T-helper 2 cell treated with Interferon-gamma antibody and Interleukin-4, amounts not matched to agents 100 ng/mL and 5 ng/mL, for 36 hours (primary cell): Measurements from ENCODE around the gene NAPA. TPM values are rescaled to one million over a fixed set of nuclear protein-coding genes. Genes with fewer than 3 reads are reported as not detected.

Source experiments
- intact Hi-C: fragments of 100-400 bp; cut with micrococcal nuclease; formaldehyde crosslinking; loops from one replicate; pipeline ENCODE4 v1.15.1; 2023
- total RNA-seq: library from RNA; stranded (reverse); gene quantifications from 2 replicates; pipeline ENCODE4 v1.2.3, GENCODE V29; 2022

The NAPA gene
- total RNA-seq, result 89.2 and 90.5 TPM in 2 replicates

DNA sequence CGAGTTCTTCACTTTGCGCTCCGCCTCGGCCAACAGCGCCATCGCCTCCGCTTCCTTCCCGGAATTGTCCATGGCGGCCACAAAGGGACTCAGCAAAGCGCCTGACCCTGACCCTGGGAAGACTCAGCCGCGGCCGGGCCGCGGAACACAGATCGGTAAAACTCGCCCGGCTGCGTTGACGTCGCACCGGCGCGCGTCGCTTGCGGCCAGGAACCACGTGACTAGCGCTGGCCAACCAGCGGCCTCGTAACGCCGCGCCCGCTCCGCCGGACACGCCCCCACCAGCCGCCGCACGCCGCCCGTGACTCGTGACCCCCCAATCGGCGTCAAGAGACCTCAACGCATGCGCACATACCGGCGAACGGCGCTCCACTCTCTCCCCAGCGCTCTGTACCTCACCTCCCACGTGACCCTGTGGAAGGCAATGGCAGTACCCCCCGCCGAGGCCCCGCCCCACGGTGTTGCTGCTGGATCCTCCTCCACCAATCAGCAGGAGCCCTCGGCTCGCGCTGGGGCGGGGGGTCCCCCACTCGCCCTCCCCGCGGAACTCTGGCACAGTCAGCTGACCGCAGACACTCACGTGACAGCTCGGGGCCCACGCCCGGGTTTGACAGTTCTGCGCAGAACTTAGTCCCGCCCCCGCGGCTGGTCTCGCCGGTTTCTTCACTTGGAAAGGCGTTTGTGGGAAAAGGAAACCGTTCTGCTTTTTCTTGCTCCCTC is at the start of gene NAPA:
NAPA (minus strand) TSS at position 195 of the 720 bp plus-strand sequence; CDS start at position 72, 123 bp downstream.
- intact Hi-C loops, result loop anchor here (1.0 to 5.0 kb wide), 6 partner anchors 31 to 1723 kb away; partner anchors contain the start of genes BICRA, DMWD and KPTN

DNA sequence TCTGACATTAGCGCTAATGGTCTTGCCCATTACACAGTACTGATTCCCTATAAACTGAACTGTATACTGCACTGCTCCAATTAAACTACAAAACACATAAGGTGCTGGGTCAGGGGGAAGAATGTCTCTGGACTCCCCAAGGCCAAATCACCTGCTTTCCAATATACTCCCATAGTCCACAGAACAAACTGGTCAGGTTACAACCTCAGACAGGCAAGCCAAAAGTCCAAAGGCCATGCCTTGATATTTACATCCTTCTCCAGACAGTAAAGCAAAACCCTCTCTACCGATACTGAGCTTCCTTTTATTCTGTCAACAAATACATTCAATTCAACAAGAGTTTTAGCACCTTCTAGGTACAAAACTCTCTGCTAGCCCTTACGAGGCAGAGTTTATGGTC is 49.2 kb upstream of the NAPA start:
- intact Hi-C loops, result no loop called here

DNA sequence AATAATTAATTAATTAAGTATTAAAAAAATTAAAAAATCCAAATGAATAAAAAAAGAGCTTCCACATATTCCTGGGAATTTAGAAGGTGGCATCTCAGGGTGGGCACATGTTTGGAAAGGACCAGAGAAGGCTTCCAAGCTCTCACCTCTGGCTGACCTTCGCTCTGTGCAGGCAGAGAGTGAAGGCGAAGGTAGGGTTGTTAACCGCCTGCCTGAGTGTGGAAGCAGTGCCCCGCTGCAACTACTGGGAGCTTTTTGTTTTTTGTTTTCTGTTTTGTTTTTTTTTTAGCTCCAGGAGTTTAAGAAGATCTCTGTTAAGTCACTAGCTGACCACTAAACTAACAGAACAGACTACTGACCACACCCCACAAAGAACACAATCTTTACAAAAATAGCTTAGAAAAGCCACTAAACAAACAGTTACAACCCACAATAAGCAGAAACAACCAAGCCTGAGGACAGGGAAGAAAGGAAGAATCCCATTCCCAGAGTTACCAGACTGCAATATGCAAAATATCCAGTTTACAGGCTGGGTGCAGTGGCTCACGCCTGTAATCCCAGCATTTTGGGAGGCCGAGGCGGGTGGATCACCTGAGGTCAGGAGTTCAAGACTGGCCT is 46.7 kb upstream of the NAPA start:
- intact Hi-C loops, result no loop called here

GRCh38 chr19:47560999-47561398 is 46.1 kb upstream of the NAPA start:
- intact Hi-C loops, result no loop called here

- intact Hi-C loops, result no loop called here
These were observed 35.3 kb upstream of the NAPA start for GRCh38 chr19:47550129-47550528.

- intact Hi-C loops, result no loop called here
These were observed 34.5 kb upstream of the NAPA start for GRCh38 chr19:47549261-47549862.

- intact Hi-C loops, result no loop called here
These were observed 32.3 kb upstream of the NAPA start for GRCh38 chr19:47547199-47547598.

- intact Hi-C loops, result no loop called here
These were observed 30.4 kb upstream of the NAPA start for GRCh38 chr19:47545061-47545948.

DNA sequence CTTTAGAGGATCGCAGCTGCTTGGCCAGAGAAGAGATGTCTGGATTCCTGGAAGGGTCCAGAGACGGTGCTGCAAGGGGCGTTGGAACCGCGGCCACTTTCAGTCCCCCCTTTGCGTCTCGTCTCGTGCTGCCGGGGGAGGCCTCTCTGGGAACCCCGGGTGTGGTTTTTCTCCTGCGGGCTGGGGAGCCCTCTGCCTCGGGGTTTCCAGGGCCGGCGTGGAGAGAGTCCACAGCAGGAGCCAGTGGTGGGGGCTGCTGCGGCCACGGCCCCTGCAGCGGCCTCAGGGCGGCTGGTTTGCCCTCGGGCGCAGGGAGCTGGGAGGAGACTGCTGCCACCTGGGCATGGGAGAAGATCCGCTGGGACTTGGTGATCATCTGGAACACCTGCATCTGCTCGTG is 29.6 kb upstream of the NAPA start:
- intact Hi-C loops, result no loop called here

DNA sequence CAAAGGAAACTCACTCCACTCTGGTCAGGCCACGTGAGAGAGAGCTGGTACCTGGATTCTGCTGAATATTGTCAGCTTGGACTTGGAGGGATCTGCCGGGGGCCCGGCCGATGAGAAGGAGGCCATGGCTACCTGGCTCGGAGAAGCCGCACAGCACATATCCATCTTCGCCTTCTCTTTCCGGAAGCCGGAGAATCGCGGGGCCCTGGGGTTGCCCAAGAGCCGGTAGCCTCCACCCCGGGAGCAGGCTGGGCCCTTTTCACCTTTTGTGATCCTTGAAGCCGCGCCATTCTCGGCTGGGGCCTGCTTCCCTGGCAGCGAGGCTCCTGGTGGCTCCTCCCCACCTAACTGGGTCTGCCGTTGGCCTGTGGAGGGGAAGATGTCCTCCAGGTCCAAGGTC is 29.2 kb upstream of the NAPA start:
- intact Hi-C loops, result no loop called here

- intact Hi-C loops, result no loop called here
These were observed 27.2 kb upstream of the NAPA start for GRCh38 chr19:47542030-47542475.

GRCh38 chr19:47541518-47541917 is 26.7 kb upstream of the NAPA start:
- intact Hi-C loops, result no loop called here

DNA sequence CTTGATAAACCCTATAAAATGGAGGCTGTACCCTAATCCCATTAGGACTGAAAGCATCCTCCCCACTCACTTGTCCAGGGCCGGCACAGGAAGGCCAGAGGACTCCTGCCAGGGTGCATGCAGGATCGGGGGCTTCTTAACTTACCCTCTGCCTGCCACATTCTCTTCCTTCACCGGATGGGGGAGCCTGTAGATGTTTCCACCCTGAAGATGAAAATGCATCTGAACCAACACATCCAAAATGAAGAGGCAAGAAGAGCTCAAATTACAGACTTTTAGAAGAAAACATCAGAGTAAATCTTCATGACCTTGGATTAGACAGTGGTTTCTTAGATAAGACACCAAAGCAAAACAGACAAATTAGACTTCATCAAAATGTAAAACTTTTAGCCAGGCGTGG is 25.9 kb upstream of the NAPA start:
- intact Hi-C loops, result no loop called here

GRCh38 chr19:47539747-47540311 is 25.0 kb upstream of the NAPA start:
- intact Hi-C loops, result no loop called here

DNA sequence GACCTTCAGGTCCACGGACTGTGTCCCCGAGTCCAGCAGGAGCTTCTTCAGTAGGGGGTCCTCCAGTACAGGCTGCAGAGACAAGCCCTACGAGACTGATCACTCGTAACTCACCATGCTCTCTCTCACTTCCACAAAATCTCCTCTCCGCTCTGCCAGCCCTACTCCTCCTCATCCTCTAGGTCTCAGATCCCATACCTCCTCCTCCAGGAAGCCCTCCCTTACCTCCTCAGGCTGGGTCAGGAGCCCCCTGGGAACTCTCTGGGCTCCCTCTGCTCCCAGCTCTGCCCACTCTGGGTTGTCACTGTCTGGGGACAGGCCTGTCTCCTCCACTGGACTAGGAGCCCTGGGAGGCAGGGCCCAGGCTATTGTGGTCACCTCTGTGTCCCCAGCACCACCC is 23.9 kb upstream of the NAPA start:
- intact Hi-C loops, result no loop called here

GRCh38 chr19:47537493-47537892 is 22.6 kb upstream of the NAPA start:
- intact Hi-C loops, result no loop called here

- intact Hi-C loops, result no loop called here
These were observed 19.8 kb upstream of the NAPA start for GRCh38 chr19:47534628-47535027.

DNA sequence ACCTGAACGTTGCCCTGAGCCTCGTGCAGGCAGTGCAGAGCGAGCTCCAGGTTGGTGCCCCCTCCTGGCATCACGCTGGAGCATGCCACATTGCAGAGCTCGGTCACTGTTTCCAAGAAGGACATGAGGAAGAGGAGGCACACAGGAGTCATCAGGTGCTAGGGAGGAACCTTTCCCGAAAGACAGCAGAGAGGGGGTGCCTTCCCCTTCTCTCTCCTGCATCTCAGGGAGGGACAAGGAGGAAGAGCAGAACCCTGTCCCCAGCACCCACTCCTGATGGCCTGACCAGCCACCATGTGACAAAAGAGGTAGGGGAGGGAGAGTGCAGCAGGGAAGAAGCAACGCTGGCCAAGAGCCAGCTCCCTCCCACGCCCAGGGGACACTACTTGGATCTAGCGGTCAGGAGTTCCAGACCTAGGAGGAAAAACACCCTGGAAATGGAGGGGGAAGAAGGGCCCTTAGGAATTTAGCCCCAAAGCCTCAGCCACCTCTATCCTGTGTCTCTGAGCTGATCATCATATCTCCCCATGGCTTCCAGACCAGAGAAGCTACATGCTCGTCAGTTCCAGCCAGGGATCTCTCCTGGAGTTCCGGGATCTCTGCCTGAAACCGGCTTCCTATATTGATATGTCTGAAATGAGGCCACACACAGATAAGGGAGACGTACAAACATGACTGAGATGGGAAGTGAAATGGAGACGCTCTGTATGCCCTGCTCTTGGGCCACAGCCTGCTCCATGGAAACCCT is 17.0 kb upstream of the NAPA start:
- intact Hi-C loops, result no loop called here

GRCh38 chr19:47529018-47529742 is 14.3 kb upstream of the NAPA start:
- intact Hi-C loops, result no loop called here

DNA sequence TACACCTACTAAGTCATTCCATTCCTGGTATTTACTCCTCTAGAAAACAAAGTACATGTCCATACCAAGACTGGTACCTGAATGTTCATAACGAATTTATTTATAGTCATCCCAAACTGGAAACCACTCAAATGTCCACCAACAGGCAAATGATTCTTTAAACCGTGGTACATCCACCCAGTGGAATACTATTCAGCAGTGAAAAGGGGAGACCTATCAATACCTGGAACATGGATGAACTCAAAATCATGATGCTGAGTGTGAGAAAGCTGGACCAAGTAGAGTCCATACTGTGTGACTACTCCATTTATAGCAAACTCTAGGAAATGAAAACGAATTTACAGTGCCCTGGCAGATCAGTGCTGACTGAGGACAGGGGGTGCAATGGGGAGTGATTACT is 11.9 kb upstream of the NAPA start:
- intact Hi-C loops, result no loop called here
